Measurements from ENCODE around the gene TM9SF1.

The TM9SF1 gene

DNA sequence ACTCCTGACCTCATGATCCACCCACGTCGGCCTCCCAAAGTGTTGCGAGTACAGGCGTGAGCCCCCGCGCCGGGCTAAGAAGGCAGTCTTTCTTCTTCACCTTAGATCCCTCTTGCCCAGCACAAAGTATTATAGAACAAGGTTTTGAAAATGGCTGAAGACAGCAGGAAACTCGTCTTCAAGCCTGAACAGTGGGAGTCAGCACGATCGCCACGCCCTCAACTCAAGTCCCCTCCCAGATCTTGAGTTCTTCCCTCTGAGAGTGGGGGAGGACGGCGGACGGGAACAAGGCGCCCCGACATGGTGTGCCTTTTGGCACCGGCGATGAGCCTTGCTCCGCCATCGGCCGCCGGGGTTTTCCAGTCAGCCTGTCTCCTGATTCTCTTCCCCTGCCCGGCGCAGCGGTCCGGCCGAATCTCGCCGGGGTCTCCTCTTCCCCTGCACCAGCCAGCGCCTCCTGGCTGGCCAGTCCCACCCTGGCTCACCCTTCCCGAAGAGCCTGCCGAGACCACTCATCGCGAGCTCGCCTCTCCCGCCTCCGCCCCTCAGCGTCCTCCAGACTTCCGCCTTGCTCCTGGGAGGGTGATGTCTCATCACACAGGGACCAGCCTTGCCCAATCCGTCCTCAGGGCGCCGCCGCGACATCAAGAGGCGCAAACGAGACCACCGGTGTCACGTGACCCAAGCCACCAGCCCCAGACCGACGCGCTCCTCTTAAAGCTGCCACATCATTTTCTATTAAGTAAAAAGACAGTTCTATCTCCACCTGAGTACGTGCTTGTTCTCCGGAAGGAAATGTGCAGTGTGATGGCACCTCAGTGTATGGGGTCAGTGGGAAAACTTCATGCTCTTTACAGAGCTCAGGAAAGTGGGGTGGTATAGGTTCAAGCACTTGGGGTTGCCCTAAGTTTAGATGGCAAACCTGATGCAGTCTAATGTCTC is 18.0 kb upstream of the TM9SF1 start, which contains the start of gene CHMP4A:
Gene CHMP4A (minus strand): TSS at position 565 of the 942 bp plus-strand sequence. CDS start 49 bp downstream, at position 516.
- TF ChIP-seq, protein P1, sequence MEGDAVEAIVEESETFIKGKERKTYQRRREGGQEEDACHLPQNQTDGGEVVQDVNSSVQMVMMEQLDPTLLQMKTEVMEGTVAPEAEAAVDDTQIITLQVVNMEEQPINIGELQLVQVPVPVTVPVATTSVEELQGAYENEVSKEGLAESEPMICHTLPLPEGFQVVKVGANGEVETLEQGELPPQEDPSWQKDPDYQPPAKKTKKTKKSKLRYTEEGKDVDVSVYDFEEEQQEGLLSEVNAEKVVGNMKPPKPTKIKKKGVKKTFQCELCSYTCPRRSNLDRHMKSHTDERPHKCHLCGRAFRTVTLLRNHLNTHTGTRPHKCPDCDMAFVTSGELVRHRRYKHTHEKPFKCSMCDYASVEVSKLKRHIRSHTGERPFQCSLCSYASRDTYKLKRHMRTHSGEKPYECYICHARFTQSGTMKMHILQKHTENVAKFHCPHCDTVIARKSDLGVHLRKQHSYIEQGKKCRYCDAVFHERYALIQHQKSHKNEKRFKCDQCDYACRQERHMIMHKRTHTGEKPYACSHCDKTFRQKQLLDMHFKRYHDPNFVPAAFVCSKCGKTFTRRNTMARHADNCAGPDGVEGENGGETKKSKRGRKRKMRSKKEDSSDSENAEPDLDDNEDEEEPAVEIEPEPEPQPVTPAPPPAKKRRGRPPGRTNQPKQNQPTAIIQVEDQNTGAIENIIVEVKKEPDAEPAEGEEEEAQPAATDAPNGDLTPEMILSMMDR (IDR thresholded peaks at IDR 0.05; ENCODE audit: extremely low read depth, insufficient read depth, missing control alignments), result no peak
- peak; percentile 95 for DNase-seq (ENCODE audit: low spot score)
- in situ Hi-C loops (cut with MboI; ENCODE audit: low pct_unique_long_range_greater_than_20kb, low sequenced_read_pairs, unreplicated experiment), result no loop called here

DNA sequence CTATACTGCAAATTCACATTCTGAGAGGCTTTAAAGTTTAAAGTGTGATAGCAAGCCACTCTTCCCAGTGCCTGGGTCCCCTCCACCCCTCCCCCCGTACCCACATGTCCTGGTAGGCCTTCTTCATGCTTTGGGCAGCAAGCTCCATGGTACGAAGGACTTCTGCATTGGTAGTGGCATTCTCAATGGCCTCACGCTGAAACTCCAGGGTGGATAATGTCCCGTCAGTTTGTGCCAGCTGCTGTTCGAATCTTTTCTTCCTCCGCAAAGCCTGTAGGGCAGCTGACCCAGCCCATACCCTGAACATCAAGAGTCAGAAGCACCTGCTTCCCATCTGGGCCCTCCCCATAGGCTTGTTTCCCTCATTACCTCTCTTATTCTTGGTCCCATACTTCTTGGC is 16.1 kb upstream of the TM9SF1 start:
- DNase-seq (ENCODE audit: low spot score), result no peak
- TF ChIP-seq, protein P1 (IDR thresholded peaks at IDR 0.05; ENCODE audit: extremely low read depth, insufficient read depth, missing control alignments), result no peak
- in situ Hi-C loops (cut with MboI; ENCODE audit: low pct_unique_long_range_greater_than_20kb, low sequenced_read_pairs, unreplicated experiment), result no loop called here

DNA sequence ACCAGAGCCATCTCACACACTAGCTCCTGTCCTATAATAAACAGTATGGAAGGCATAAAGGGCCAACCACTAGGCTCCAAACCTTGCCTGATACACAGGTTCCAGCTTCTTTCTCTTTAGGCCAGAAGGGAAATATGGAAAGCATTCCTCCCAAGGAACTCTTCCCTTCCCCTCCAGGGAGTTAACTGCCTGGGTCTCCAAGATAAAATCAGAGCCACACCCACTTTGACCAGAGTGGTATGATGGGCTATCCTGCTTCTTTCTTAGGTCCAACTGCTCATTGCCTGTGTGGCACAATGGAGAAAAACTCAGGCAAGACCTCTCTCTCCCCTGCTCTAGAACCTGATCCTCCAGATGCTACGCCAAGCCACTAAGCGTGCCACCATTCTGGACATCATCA is 12.4 kb upstream of the TM9SF1 start:
- TF ChIP-seq, protein P1 (IDR thresholded peaks at IDR 0.05; ENCODE audit: extremely low read depth, insufficient read depth, missing control alignments), result no peak
- DNase-seq (ENCODE audit: low spot score), result no peak
- in situ Hi-C loops (cut with MboI; ENCODE audit: low pct_unique_long_range_greater_than_20kb, low sequenced_read_pairs, unreplicated experiment), result no loop called here

DNA sequence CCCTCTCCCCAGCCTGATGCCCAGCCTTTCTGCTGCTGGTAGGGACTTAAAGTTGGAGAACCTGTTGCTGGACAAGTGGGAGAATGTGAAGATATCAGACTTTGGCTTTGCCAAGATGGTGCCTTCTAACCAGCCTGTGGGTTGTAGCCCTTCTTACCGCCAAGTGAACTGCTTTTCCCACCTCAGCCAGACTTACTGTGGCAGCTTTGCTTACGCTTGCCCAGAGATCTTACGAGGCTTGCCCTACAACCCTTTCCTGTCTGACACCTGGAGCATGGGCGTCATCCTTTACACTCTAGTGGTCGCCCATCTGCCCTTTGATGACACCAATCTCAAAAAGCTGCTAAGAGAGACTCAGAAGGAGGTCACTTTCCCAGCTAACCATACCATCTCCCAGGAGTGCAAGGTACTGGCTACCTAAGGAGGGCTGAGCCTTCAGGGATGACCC is 11.9 kb upstream of the TM9SF1 start:
- DNase-seq (ENCODE audit: low spot score), result no peak
- in situ Hi-C loops (cut with MboI; ENCODE audit: low pct_unique_long_range_greater_than_20kb, low sequenced_read_pairs, unreplicated experiment), result no loop called here
- TF ChIP-seq, protein P1 (IDR thresholded peaks at IDR 0.05; ENCODE audit: extremely low read depth, insufficient read depth, missing control alignments), result no peak

DNA sequence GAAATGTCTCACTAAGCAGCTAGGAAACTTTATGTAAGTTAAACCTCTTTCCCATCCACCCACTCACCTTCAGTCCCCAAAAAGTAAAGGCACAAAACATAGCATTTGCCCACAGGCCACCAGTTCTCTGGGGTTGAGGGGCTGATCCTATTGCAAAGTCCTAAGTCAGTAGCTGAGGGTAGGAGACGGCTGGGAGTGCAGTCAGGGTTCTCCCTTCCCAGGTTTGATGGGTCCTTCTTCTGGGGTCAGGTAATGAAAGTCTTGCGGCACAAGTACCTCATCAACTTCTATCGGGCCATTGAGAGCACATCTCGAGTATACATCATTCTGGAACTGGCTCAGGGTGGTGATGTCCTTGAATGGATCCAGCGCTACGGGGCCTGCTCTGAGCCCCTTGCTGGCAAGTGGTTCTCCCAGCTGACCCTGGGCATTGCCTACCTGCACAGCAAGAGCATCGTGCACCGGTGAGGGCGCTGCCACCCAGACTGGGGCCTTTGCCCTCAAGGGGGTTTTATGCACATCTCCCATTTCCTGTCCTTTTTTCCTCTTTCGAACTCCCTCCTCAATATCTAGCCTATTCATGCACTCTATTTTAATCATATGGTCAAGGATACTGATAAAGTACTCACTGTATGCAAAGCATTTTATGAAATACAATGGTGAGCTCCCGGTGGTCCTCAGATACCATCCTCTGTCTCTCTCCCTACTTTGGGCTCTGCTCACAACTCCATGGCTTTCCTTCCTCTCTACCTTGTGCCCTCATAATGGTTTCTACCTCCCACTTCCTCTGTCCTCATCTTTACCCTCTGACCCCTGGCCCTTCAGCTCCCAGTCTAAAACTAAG is 11.2 kb upstream of the TM9SF1 start:
- DNase-seq (ENCODE audit: low spot score), result no peak
- in situ Hi-C loops (cut with MboI; ENCODE audit: low pct_unique_long_range_greater_than_20kb, low sequenced_read_pairs, unreplicated experiment), result no loop called here
- TF ChIP-seq, protein P1 (IDR thresholded peaks at IDR 0.05; ENCODE audit: extremely low read depth, insufficient read depth, missing control alignments), result no peak
